HG02885 (cell line): ENCODE results near the gene MPPED1.

Experiments
- ATAC-seq: cut with Tn5 transposase; IDR thresholded peaks from one replicate; pipeline ENCODE4 v1.9.1; 2021; ENCODE audit warnings: mild to moderate bottlenecking; ENCODE audit not compliant: unreplicated experiment, poor library complexity

MPPED1 gene

GRCh38 chr22:43510281-43511070, 98.7 kb downstream of the MPPED1 start:
- ATAC-seq, result no peak

GRCh38 chr22:43511276-43511910, 99.6 kb downstream of the MPPED1 start:
- ATAC-seq, result no peak

- no peak for ATAC-seq
These were observed 100.5 kb downstream of the MPPED1 start for GRCh38 chr22:43512279-43512678.

GRCh38 chr22:43514476-43515157, 102.8 kb downstream of the MPPED1 start:
- no peak for ATAC-seq

- no peak for ATAC-seq
These were observed 103.6 kb downstream of the MPPED1 start for GRCh38 chr22:43515411-43515810.

- no peak for ATAC-seq
These were observed 104.1 kb downstream of the MPPED1 start for GRCh38 chr22:43515902-43516301.

- no peak for ATAC-seq
These were observed 104.6 kb downstream of the MPPED1 start for GRCh38 chr22:43516386-43516785.

GRCh38 chr22:43516996-43517635, 105.3 kb downstream of the MPPED1 start:
- ATAC-seq, result no peak

GRCh38 chr22:43520632-43521039, 108.8 kb downstream of the MPPED1 start:
- no peak for ATAC-seq

GRCh38 chr22:43521716-43522115, 109.9 kb downstream of the MPPED1 start:
- no peak for ATAC-seq

GRCh38 chr22:43526117-43526655, 114.4 kb downstream of the MPPED1 start:
- ATAC-seq, result no peak

GRCh38 chr22:43526946-43527345, 115.1 kb downstream of the MPPED1 start:
- no peak for ATAC-seq

GRCh38 chr22:43528601-43529360, 117.0 kb downstream of the MPPED1 start:
- ATAC-seq, result no peak

- ATAC-seq, result no peak
These were observed 117.6 kb downstream of the MPPED1 start for GRCh38 chr22:43529461-43529860.

- no peak for ATAC-seq
These were observed 118.1 kb downstream of the MPPED1 start for GRCh38 chr22:43529934-43530333.

- no peak for ATAC-seq
These were observed 118.8 kb downstream of the MPPED1 start for GRCh38 chr22:43530349-43531201.

GRCh38 chr22:43531651-43532050, 119.8 kb downstream of the MPPED1 start:
- no peak for ATAC-seq

GRCh38 chr22:43532301-43533155, 120.7 kb downstream of the MPPED1 start:
- no peak for ATAC-seq
